TTC549 (cell line): ENCODE measurements around the gene CERS1.
A peak's percentile ranks its signal among the peaks of the same experiment; 100 is the strongest.

ENCODE experiments used
- FAIRE-seq: peaks from 2 replicates; lab custom pipeline; 2012; peaks lifted over from hg19 to GRCh38; lab: Jason Lieb, UNC

The CERS1 gene

GRCh38 chr19:18856385-18857126 lies 39.4 kb downstream of the CERS1 start:
- FAIRE-seq: peak; percentile 25

- FAIRE-seq: no peak
Observed at GRCh38 chr19:18855647-18856384, 40.1 kb downstream of the CERS1 start.

- no peak for FAIRE-seq
Observed at GRCh38 chr19:18854982-18855381, 41.0 kb downstream of the CERS1 start.

GRCh38 chr19:18853755-18854427 lies 42.1 kb downstream of the CERS1 start:
- FAIRE-seq: no peak

- no peak for FAIRE-seq
Observed at GRCh38 chr19:18852648-18853047, 43.3 kb downstream of the CERS1 start.

GRCh38 chr19:18851673-18852325 lies 44.2 kb downstream of the CERS1 start:
- no peak for FAIRE-seq

- no peak for FAIRE-seq
Observed at GRCh38 chr19:18850471-18851375, 45.2 kb downstream of the CERS1 start.

GRCh38 chr19:18849838-18850400 lies 46.0 kb downstream of the CERS1 start:
- no peak for FAIRE-seq

- no peak for FAIRE-seq
Observed at GRCh38 chr19:18848878-18849661, 46.9 kb downstream of the CERS1 start.

GRCh38 chr19:18847549-18848463 lies 48.2 kb downstream of the CERS1 start:
- no peak for FAIRE-seq

GRCh38 chr19:18846862-18847548 lies 49.0 kb downstream of the CERS1 start:
- no peak for FAIRE-seq

- FAIRE-seq: no peak
Observed at GRCh38 chr19:18845961-18846360, 50.0 kb downstream of the CERS1 start.

GRCh38 chr19:18844806-18845329 lies 51.1 kb downstream of the CERS1 start:
- FAIRE-seq: no peak

- no peak for FAIRE-seq
Observed at GRCh38 chr19:18843960-18844359, 52.0 kb downstream of the CERS1 start.

- FAIRE-seq: no peak
Observed at GRCh38 chr19:18842166-18842565, 53.8 kb downstream of the CERS1 start.

GRCh38 chr19:18841400-18841799 lies 54.6 kb downstream of the CERS1 start:
- FAIRE-seq: no peak

GRCh38 chr19:18840288-18841267 lies 55.4 kb downstream of the CERS1 start:
- FAIRE-seq: no peak
